Fibroblast of lung (primary cell): ENCODE measurements around the gene RIPOR3. TPM values are rescaled to one million over a fixed set of nuclear protein-coding genes. Genes with fewer than 3 reads are reported as not detected.

Experiments
- DNase-seq, 2 donors: peaks; one replicate each; pipeline versions ENCODE4 v3.0.0 to v3.0.0-alpha.2; 2010; ENCODE audit warnings: low read depth in 2 of 2
- H2AFZ ChIP-seq: 2 replicates; pipeline ENCODE4 v1.5.1; 2012; ENCODE audit warnings: low read length, control low read depth, inconsistent platforms
- H3K27ac ChIP-seq: 2 replicates; pipeline ENCODE4 v1.5.1; 2011; ENCODE audit warnings: low read length, control low read depth; ENCODE audit not compliant: insufficient read depth
- H3K27me3 ChIP-seq: 2 replicates; pipeline ENCODE4 v1.5.1; 2011; ENCODE audit warnings: mild to moderate bottlenecking, low read length; ENCODE audit not compliant: control insufficient read depth, insufficient read depth
- H3K36me3 ChIP-seq: 2 replicates; pipeline ENCODE4 v1.5.1; 2011; ENCODE audit warnings: low read length; ENCODE audit not compliant: control insufficient read depth, insufficient read depth
- H3K4me1 ChIP-seq: 2 replicates; pipeline ENCODE4 v1.5.1; 2011; ENCODE audit warnings: low read length; ENCODE audit not compliant: control insufficient read depth, insufficient read depth; ENCODE audit errors: extremely low read depth
- H3K4me2 ChIP-seq: 2 replicates; pipeline ENCODE4 v1.5.1; 2011; ENCODE audit warnings: low read length, control low read depth; ENCODE audit not compliant: insufficient read depth; ENCODE audit errors: extremely low read depth
- H3K4me3 ChIP-seq, 4 experiments: fragments of 200-600 bp in 1 of 4; sonication (generic) in 1 of 4; replicated peaks in 1 of 4; 2 replicates each; pipeline ENCODE4 v1.5.1; 2011 to 2016; ENCODE audit warnings: low read length in 4 of 4, low read depth in 3 of 4, mild to moderate bottlenecking in 3 of 4, control low read depth in 2 of 4, inconsistent platforms in 1 of 4, mixed read lengths in 1 of 4; ENCODE audit not compliant: insufficient read depth in 1 of 4; ENCODE audit errors: control extremely low read depth in 1 of 4
- H3K79me2 ChIP-seq: 2 replicates; pipeline ENCODE4 v1.5.1; 2012; ENCODE audit warnings: mild to moderate bottlenecking, low read length, inconsistent platforms; ENCODE audit not compliant: control insufficient read depth, insufficient read depth
- H3K9ac ChIP-seq: 2 replicates; pipeline ENCODE4 v1.5.1; 2011; ENCODE audit warnings: mild to moderate bottlenecking, low read length, control low read depth; ENCODE audit not compliant: insufficient read depth
- H3K9me3 ChIP-seq: 2 replicates; pipeline ENCODE4 v1.5.1; 2012; ENCODE audit warnings: low read depth, low read length; ENCODE audit not compliant: control insufficient read depth, insufficient read depth
- H4K20me1 ChIP-seq: 2 replicates; pipeline ENCODE4 v1.5.1; 2011; ENCODE audit warnings: low read length; ENCODE audit not compliant: control insufficient read depth, insufficient read depth; ENCODE audit errors: extremely low read depth
- EZH2 ChIP-seq: IDR thresholded peaks from 2 replicates; pipeline ENCODE4 v1.5.1; 2012; ENCODE audit warnings: low read length, control low read depth, mild to moderate bottlenecking; ENCODE audit errors: missing control alignments
- polyA plus RNA-seq, 2 donors: library from polyadenylated mRNA; depleted of rRNA in 1 of 2; stranded (reverse) in 1 of 2; unstranded in 1 of 2; fragments of >200 nt; gene quantifications; 2 replicates each; pipeline ENCODE4 v1.2.1, GENCODE V29; 2011 to 2012; ENCODE audit warnings: missing spikeins in 1 of 2
- total RNA-seq: library from RNA; depleted of rRNA; stranded (reverse); fragments of >200 nt; gene quantifications from 2 replicates; pipeline ENCODE4 v1.2.1, GENCODE V29; 2014
- TF ChIP-seq, protein P1 (sequence below), 2 donors: IDR thresholded peaks in 1 of 2; conservative IDR thresholded peaks in 1 of 2; 1 replicate in 1 of 2; 2 replicates in 1 of 2; pipeline ENCODE4 v1.5.1; 2011 to 2012; ENCODE audit warnings: low read length in 2 of 2, control low read depth in 1 of 2, inconsistent platforms in 1 of 2, low read depth in 1 of 2, mild to moderate bottlenecking in 1 of 2

RIPOR3 gene
- total and polyA plus RNA-seq, 2 donors (not counting 1 experiment from before 2014, with no cell fraction given): 2.0 to 4.1 TPM

- Histone ChIP-seq H3K79me2 (no peaks in the 10 kb centered on the region), H3K27ac (no peak overlapping the region), H4K20me1 (no peaks in the 10 kb centered on the region), H3K4me1 (peaks cover 2% of the 10 kb centered on the region), H3K9ac (no peak overlapping the region), H3K4me2 (no peak overlapping the region), H3K4me3 (no peak overlapping the region), H3K27me3 (no peaks in the 10 kb centered on the region), H3K36me3 (no peaks in the 10 kb centered on the region), H3K9me3 (no peaks in the 10 kb centered on the region), H2AFZ (no peak overlapping the region)
- no peak for TF ChIP-seq EZH2
- TF ChIP-seq, protein P1, sequence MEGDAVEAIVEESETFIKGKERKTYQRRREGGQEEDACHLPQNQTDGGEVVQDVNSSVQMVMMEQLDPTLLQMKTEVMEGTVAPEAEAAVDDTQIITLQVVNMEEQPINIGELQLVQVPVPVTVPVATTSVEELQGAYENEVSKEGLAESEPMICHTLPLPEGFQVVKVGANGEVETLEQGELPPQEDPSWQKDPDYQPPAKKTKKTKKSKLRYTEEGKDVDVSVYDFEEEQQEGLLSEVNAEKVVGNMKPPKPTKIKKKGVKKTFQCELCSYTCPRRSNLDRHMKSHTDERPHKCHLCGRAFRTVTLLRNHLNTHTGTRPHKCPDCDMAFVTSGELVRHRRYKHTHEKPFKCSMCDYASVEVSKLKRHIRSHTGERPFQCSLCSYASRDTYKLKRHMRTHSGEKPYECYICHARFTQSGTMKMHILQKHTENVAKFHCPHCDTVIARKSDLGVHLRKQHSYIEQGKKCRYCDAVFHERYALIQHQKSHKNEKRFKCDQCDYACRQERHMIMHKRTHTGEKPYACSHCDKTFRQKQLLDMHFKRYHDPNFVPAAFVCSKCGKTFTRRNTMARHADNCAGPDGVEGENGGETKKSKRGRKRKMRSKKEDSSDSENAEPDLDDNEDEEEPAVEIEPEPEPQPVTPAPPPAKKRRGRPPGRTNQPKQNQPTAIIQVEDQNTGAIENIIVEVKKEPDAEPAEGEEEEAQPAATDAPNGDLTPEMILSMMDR (conservative IDR thresholded peaks at IDR 0.05 in 1 of 2, IDR thresholded peaks at IDR 0.05 in 1 of 2; ENCODE audit: low read depth in 1 of 2, low read length in 2 of 2): peak; percentile 63 to 75
- peak; percentile 52 to 73 for DNase-seq
Measured at GRCh38 chr20:50713657-50714101, 22.3 kb upstream of the RIPOR3 start.

GRCh38 chr20:50712771-50713656 is 21.7 kb upstream of the RIPOR3 start:
- no peaks in the 10 kb centered on the region for H3K9me3 ChIP-seq
- DNase-seq: no peak
- no peaks in the 10 kb centered on the region for H3K27me3 ChIP-seq
- no peak overlapping the region for H2AFZ ChIP-seq
- H3K4me3 ChIP-seq: no peak overlapping the region
- TF ChIP-seq EZH2: no peak
- TF ChIP-seq, protein P1 (conservative IDR thresholded peaks at IDR 0.05 in 1 of 2, IDR thresholded peaks at IDR 0.05 in 1 of 2; ENCODE audit: low read depth in 1 of 2, low read length in 2 of 2): no peak
- no peaks in the 10 kb centered on the region for H4K20me1 ChIP-seq
- H3K9ac ChIP-seq: no peak overlapping the region
- no peak overlapping the region for H3K4me2 ChIP-seq
- H3K79me2 ChIP-seq: no peaks in the 10 kb centered on the region
- peaks cover 2% of the 10 kb centered on the region for H3K4me1 ChIP-seq
- H3K36me3 ChIP-seq: no peaks in the 10 kb centered on the region
- H3K27ac ChIP-seq: no peak overlapping the region

DNA sequence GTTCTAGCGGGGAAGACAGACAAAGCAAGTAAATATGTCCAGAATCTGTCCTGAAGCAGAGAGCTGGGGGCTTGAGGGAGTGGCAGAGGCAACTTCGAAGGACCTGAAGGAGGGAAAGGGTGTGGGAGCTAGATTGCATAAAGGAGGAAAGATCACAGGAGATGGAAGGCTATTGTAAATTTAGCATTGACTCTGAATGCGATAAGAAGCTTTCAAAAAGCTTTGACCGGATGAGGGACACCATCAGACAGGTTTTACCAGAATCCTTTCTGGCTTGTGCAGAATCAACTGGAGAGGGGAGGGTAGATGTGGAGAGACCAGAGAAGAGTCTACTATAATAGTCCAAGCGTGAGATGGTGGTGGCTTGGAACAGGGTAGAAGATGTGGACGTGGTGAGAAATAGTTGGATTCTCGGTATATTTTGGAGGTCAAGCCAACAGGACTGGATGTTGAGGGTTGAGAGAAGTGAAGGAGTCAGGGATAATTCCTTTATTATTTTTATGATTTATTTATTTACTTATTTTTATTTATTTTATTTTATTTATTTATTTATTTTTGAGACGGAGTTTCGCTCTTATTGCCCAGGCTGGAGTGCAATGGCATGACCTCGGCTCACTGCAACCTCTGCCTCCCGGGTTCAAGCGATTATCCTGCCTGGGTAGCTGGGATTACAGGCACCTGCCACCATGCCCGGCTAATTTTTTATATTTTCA is 19.9 kb upstream of the RIPOR3 start:
- H3K79me2 ChIP-seq: no peaks in the 10 kb centered on the region
- H3K36me3 ChIP-seq: no peaks in the 10 kb centered on the region
- no peak for DNase-seq
- peaks cover 2% of the 10 kb centered on the region for H3K4me1 ChIP-seq
- H3K27ac ChIP-seq: no peak overlapping the region
- no peak overlapping the region for H3K4me3 ChIP-seq
- H2AFZ ChIP-seq: no peak overlapping the region
- H3K4me2 ChIP-seq: no peak overlapping the region
- no peaks in the 10 kb centered on the region for H3K9me3 ChIP-seq
- TF ChIP-seq, protein P1 (conservative IDR thresholded peaks at IDR 0.05 in 1 of 2, IDR thresholded peaks at IDR 0.05 in 1 of 2; ENCODE audit: low read depth in 1 of 2, low read length in 2 of 2): no peak
- TF ChIP-seq EZH2: no peak
- no peaks in the 10 kb centered on the region for H3K27me3 ChIP-seq
- H3K9ac ChIP-seq: no peak overlapping the region
- no peaks in the 10 kb centered on the region for H4K20me1 ChIP-seq
